HuH-7 (cell line): ENCODE measurements around the gene PDZD7.
"Not testable (repeated sequence)": the region's sequence is repeated elsewhere in the genome, so short reads cannot be mapped to it uniquely, and the experiment has no call there.

Experiments used
- DNase-seq: peaks from one replicate; pipeline ENCODE4 v3.0.0; 2011; ENCODE audit warnings: low spot score

PDZD7 gene

GRCh38 chr10:100982916-100983830 lies 47.8 kb downstream of the PDZD7 start:
- DNase-seq = no peak

- DNase-seq = no peak
Measured at GRCh38 chr10:100981178-100981772, 49.7 kb downstream of the PDZD7 start.

- DNase-seq = no peak
Measured at GRCh38 chr10:100980711-100981110, 50.2 kb downstream of the PDZD7 start.

GRCh38 chr10:100980311-100980710 lies 50.6 kb downstream of the PDZD7 start:
- no peak for DNase-seq

- no peak for DNase-seq
Measured at GRCh38 chr10:100979791-100980272, 51.1 kb downstream of the PDZD7 start.

GRCh38 chr10:100978901-100979195 lies 52.1 kb downstream of the PDZD7 start:
- DNase-seq = no peak

GRCh38 chr10:100978121-100978900 lies 52.6 kb downstream of the PDZD7 start:
- DNase-seq = no peak

- DNase-seq = no peak
Measured at GRCh38 chr10:100977436-100977835, 53.5 kb downstream of the PDZD7 start.

- no peak for DNase-seq
Measured at GRCh38 chr10:100976906-100977305, 54.0 kb downstream of the PDZD7 start.

GRCh38 chr10:100975397-100975796 lies 55.5 kb downstream of the PDZD7 start:
- DNase-seq = not testable (repeated sequence)

- DNase-seq = no peak
Measured at GRCh38 chr10:100972904-100973535, 57.9 kb downstream of the PDZD7 start.

GRCh38 chr10:100972115-100972903 lies 58.6 kb downstream of the PDZD7 start:
- no peak for DNase-seq

GRCh38 chr10:100970914-100971811 lies 59.8 kb downstream of the PDZD7 start:
- DNase-seq = peak; percentile 84

- DNase-seq = no peak
Measured at GRCh38 chr10:100970076-100970913, 60.6 kb downstream of the PDZD7 start.

GRCh38 chr10:100969187-100970075 lies 61.5 kb downstream of the PDZD7 start, which contains the start of gene SEMA4G:
Gene SEMA4G, plus strand, starts transcription at chr10:100969504. Its CDS starts 3,409 bp downstream, at chr10:100972913.
- DNase-seq = peak; percentile 75

GRCh38 chr10:100968863-100969186 lies 62.1 kb downstream of the PDZD7 start:
- peak; percentile 41 for DNase-seq

- no peak for DNase-seq
Measured at GRCh38 chr10:100968062-100968736, 62.7 kb downstream of the PDZD7 start.

- no peak for DNase-seq
Measured at GRCh38 chr10:100967332-100967731, 63.6 kb downstream of the PDZD7 start.
